HepG2 (cell line): ENCODE data around the gene GUCY2C. TPM values are rescaled to one million over a fixed set of nuclear protein-coding genes. Genes with fewer than 3 reads are reported as not detected.

Experiments used
- ATAC-seq: fragments of 200-7000 bp; cut with Tn5 transposase; 3 replicates; pipeline ENCODE4 v1.9.1; 2020; ENCODE audit warnings: mild to moderate bottlenecking, moderate library complexity
- BruUV-seq: library from RNA; stranded (reverse); fragments of 400-500 nt; replicated peaks from 2 replicates; lab custom pipeline; 2021; lab: Mats Ljungman, UMichigan
- CTCF ChIA-PET: fragments of 300-600 bp; formaldehyde crosslinking; extraction: SDS; loops from one replicate; lab custom pipeline; 2021; ENCODE audit warnings: low total read pairs, inconsistent platforms, low intra/inter-chr PET ratio; lab: Yijun Ruan, JAX
- POLR2A ChIA-PET: fragments of 350-600 bp; sonication (Branson Sonifier 250); formaldehyde crosslinking; loops from one replicate; lab custom pipeline; 2020; ENCODE audit warnings: antibody characterized with exemption, inconsistent platforms; lab: Yijun Ruan, JAX
- DNase-seq: peaks from one replicate; pipeline ENCODE4 v3.0.0-alpha.2; 2015; ENCODE audit warnings: low spot score
- FAIRE-seq: peaks from 3 replicates; lab custom pipeline; 2011; peaks lifted over from hg19 to GRCh38; lab: Jason Lieb, UNC
- H2AFZ ChIP-seq: one replicate; pipeline ENCODE4 v1.6.1; 2011; ENCODE audit warnings: low read length, inconsistent platforms
- H3K27ac ChIP-seq: fragments of 300-600 bp; 3 replicates; pipeline ENCODE4 v1.8.0; 2011; ENCODE audit warnings: mixed run types, mild to moderate bottlenecking, mixed read lengths, low read length, inconsistent platforms; ENCODE audit not compliant: insufficient read depth; ENCODE audit errors: extremely low read length
- H3K27me3 ChIP-seq, 2 experiments: fragments of 200-600 bp in 1 of 2; 2 replicates in 1 of 2; 3 replicates in 1 of 2; pipeline versions ENCODE4 v1.6.0 to v1.8.0; 2011; ENCODE audit warnings: low read length in 2 of 2, mild to moderate bottlenecking in 2 of 2, moderate library complexity in 2 of 2, inconsistent platforms in 1 of 2; ENCODE audit not compliant: insufficient read depth in 2 of 2, control insufficient read depth in 1 of 2
- H3K36me3 ChIP-seq, 2 experiments: fragments of 200-600 bp in 1 of 2; replicated peaks in 1 of 2; 2 replicates in 1 of 2; 3 replicates in 1 of 2; pipeline versions ENCODE4 v1.5.1 to v1.8.0; 2011; ENCODE audit warnings: low read length in 2 of 2, inconsistent platforms in 1 of 2; ENCODE audit not compliant: insufficient read depth in 2 of 2, control insufficient read depth in 1 of 2
- H3K4me1 ChIP-seq: 2 replicates; pipeline ENCODE4 v1.5.1; 2012; ENCODE audit warnings: low read length, inconsistent platforms; ENCODE audit not compliant: insufficient read depth
- H3K4me2 ChIP-seq: 2 replicates; pipeline ENCODE4 v1.6.0; 2011; ENCODE audit warnings: low read depth, low read length, inconsistent platforms
- H3K4me3 ChIP-seq, 3 experiments: fragments of 200-600 bp in 1 of 3; sonication (generic), shearing (Covaris generic) in 1 of 3; replicated peaks in 1 of 3; 2 replicates each; pipeline ENCODE4 v1.5.1; 2011 to 2016; ENCODE audit warnings: low read length in 3 of 3, inconsistent platforms in 2 of 3, low read depth in 2 of 3, mild to moderate bottlenecking in 2 of 3, control low read depth in 1 of 3, mixed read lengths in 1 of 3; ENCODE audit not compliant: insufficient read depth in 1 of 3
- H3K79me2 ChIP-seq: one replicate; pipeline ENCODE4 v1.6.1; 2011; ENCODE audit warnings: low read length, inconsistent platforms; ENCODE audit not compliant: insufficient read depth
- H3K9ac ChIP-seq: 2 replicates; pipeline ENCODE4 v1.6.0; 2011; ENCODE audit warnings: mild to moderate bottlenecking, low read depth, low read length, inconsistent platforms; ENCODE audit not compliant: insufficient read depth
- H3K9me3 ChIP-seq: 2 replicates; pipeline ENCODE4 v1.5.1; 2012; ENCODE audit warnings: mild to moderate bottlenecking, low read length
- H4K20me1 ChIP-seq: 2 replicates; pipeline ENCODE4 v1.6.0; 2011; ENCODE audit warnings: inconsistent platforms, mild to moderate bottlenecking, low read length, moderate library complexity; ENCODE audit not compliant: insufficient read depth
- BCL3 ChIP-seq: sonication (generic); formaldehyde crosslinking; IDR thresholded peaks from 2 replicates; pipeline ENCODE4 v1.5.1; 2020; ENCODE audit warnings: mild to moderate bottlenecking, missing genetic modification reagents, moderate library complexity
- CTCF ChIP-seq: sonication (generic); formaldehyde crosslinking; IDR thresholded peaks from 2 replicates; pipeline ENCODE4 v1.5.0; 2020; ENCODE audit warnings: mild to moderate bottlenecking, missing genetic modification reagents, moderate library complexity
- HOMEZ ChIP-seq: IDR thresholded peaks from 2 replicates; pipeline ENCODE4 v1.6.1; 2016; ENCODE audit warnings: low read depth
- LBX2 ChIP-seq: sonication (generic); formaldehyde crosslinking; IDR thresholded peaks from 2 replicates; pipeline ENCODE4 v1.5.0; 2020; ENCODE audit warnings: missing genetic modification reagents, mild to moderate bottlenecking, borderline replicate concordance
- PRPF4 ChIP-seq: fragments of 200-400 bp; formaldehyde crosslinking; IDR thresholded peaks from 2 replicates; pipeline ENCODE4 v1.6.1; 2016; ENCODE audit warnings: low read length, low read depth; ENCODE audit not compliant: poor library complexity, severe bottlenecking
- SMAD1 ChIP-seq: sonication (generic); formaldehyde crosslinking; IDR thresholded peaks from 2 replicates; pipeline ENCODE4 v1.4.0; 2020; ENCODE audit warnings: missing genetic modification reagents, low read depth, mild to moderate bottlenecking, borderline replicate concordance
- ZFP37 ChIP-seq: sonication (generic); formaldehyde crosslinking; IDR thresholded peaks from 2 replicates; pipeline ENCODE4 v1.4.0; 2020; ENCODE audit warnings: missing genetic modification reagents, borderline replicate concordance
- ZNF550 ChIP-seq: sonication (generic); formaldehyde crosslinking; IDR thresholded peaks from 2 replicates; pipeline ENCODE4 v1.4.0; 2020; ENCODE audit warnings: mild to moderate bottlenecking, missing genetic modification reagents, borderline replicate concordance
- WGBS: methylation state at CpG from one replicate; pipeline ENCODE4 v1.1.6; 2017; ENCODE audit warnings: low lambda C conversion rate; 5-methylcytosine and 5-hydroxymethylcytosine counted together
- in situ Hi-C: cut with HindIII; loops from 2 replicates; pipeline ENCODE4 v1.10.0; 2017; ENCODE audit warnings: low pct_unique_long_range_greater_than_20kb; ENCODE audit not compliant: extremely low pct_ligation_motif_present
- intact Hi-C: fragments of 100-400 bp; cut with micrococcal nuclease; formaldehyde crosslinking; loops from one replicate; pipeline ENCODE4 v1.10.0; 2022; ENCODE audit not compliant: unreplicated experiment
- polyA plus RNA-seq, 8 experiments: library from polyadenylated mRNA; depleted of rRNA in 3 of 8; stranded (reverse) in 7 of 8; unstranded in 1 of 8; fragments of >200 nt; fragmentation: Illumina TruSeq in 4 of 8; extraction: Trizol in 4 of 8; gene quantifications; 2 replicates each; pipeline versions ENCODE4 v1.2.1 to v1.2.3, GENCODE V29; 2011 to 2016; ENCODE audit warnings: low read depth in 4 of 8, missing spikeins in 1 of 8, mixed read lengths in 1 of 8; ENCODE audit not compliant: insufficient read depth in 1 of 8
- total RNA-seq, 5 experiments: library from RNA; depleted of rRNA; stranded (reverse); fragments of >200 nt; fragmentation: Illumina TruSeq; extraction: Trizol; gene quantifications; 2 replicates each; pipeline ENCODE4 v1.2.3, GENCODE V29; 2016; ENCODE audit warnings: low read depth in 1 of 5

GUCY2C gene
- total and polyA plus RNA-seq, 2 of the 13 experiments (the other 11 are each of a cell fraction or from before 2014, with no cell fraction given): not detected

GRCh38 chr12:14716848-14717444, 20.5 kb upstream of the GUCY2C start (continued):
- peak; percentile 75 for TF ChIP-seq CTCF (CRISPR knock-in tag)
- TF ChIP-seq LBX2 (CRISPR knock-in tag): no peak
- no peak for TF ChIP-seq PRPF4
- TF ChIP-seq, all 625 proteins: peak for 4

- in situ Hi-C loops: loop anchor here (5.0 to 25.0 kb wide), 2 partner anchors 82 to 477 kb away; no protein-coding TSS in a partner anchor
- H4K20me1 ChIP-seq: no peaks in the 10 kb centered on the region
- H3K27ac ChIP-seq: no peak overlapping the region
- no peak overlapping the region for H3K4me2 ChIP-seq
- ChIA-PET CTCF (no interaction called here), POLR2A (no interaction called here)
- no peak overlapping the region for H3K9ac ChIP-seq
- H3K36me3 ChIP-seq: no peaks in the 10 kb centered on the region
- H3K79me2 ChIP-seq: no peaks in the 10 kb centered on the region
- DNase-seq (no peak), ATAC-seq (no peak), FAIRE-seq (no peak)
- no peaks in the 10 kb centered on the region for H3K27me3 ChIP-seq
- BruUV-seq: no TSS peak
- H2AFZ ChIP-seq: no peak overlapping the region
- no peaks in the 10 kb centered on the region for H3K4me1 ChIP-seq
- 20% methylated on average over 6 of the region's 6 CpGs for WGBS
- intact Hi-C loops: no loop called here
- TF ChIP-seq ZFP37 (CRISPR knock-in tag) (no peak), BCL3 (no peak), SMAD1 (CRISPR knock-in tag) (no peak), HOMEZ (no peak), ZNF550 (no peak)
- H3K9me3 ChIP-seq: no peaks in the 10 kb centered on the region
- H3K4me3 ChIP-seq: no peak overlapping the region
Observed at GRCh38 chr12:14714437-14714836, 18.0 kb upstream of the GUCY2C start.
